Transverse colon (tissue), 3 donors: Measurements from ENCODE around the gene ARMC8.

Experiments
- CTCF ChIP-seq, 5 experiments: fragments of 200-600 bp in 3 of 5; fragments of 450-650 bp in 2 of 5; sonication (generic) in 3 of 5; IDR thresholded peaks; 1 replicate in 2 of 5; 2 replicates in 3 of 5; pipeline ENCODE4 v1.5.1; 2016 to 2017; ENCODE audit warnings: antibody characterized with exemption in 5 of 5, inconsistent platforms in 3 of 5, mild to moderate bottlenecking in 2 of 5, moderate library complexity in 1 of 5
- POLR2A ChIP-seq: fragments of 450-650 bp; IDR thresholded peaks from one replicate; pipeline ENCODE4 v1.6.1; 2016; ENCODE audit warnings: antibody characterized with exemption, mild to moderate bottlenecking, moderate library complexity

GRCh38 chr3:138256022-138256421 lies 68.9 kb downstream of the ARMC8 start:
- TF ChIP-seq CTCF (IDR thresholded peaks at IDR 0.05) (no peak), POLR2A (no peak)
